BJ (cell line): Measurements from ENCODE around the gene HES1. TPM values are rescaled to one million over a fixed set of nuclear protein-coding genes. Genes with fewer than 3 reads are reported as not detected.

ENCODE experiments used
- CTCF ChIA-PET: fragments of 350-600 bp; formaldehyde crosslinking; extraction: SDS; loops from one replicate; lab custom pipeline; 2021; ENCODE audit warnings: antibody characterized with exemption, inconsistent platforms; lab: Yijun Ruan, JAX
- POLR2A ChIA-PET: fragments of 300-600 bp; sonication (Branson Sonifier 250); formaldehyde crosslinking; extraction: SDS; loops from one replicate; lab custom pipeline; 2021; ENCODE audit warnings: antibody characterized with exemption; lab: Charles Lee
- DNase-seq: peaks from one replicate; pipeline ENCODE4 v3.0.0-alpha.2; 2011; ENCODE audit warnings: low read depth
- H3K27me3 ChIP-seq: 2 replicates; pipeline ENCODE4 v1.6.0; 2011; ENCODE audit warnings: low read length; ENCODE audit not compliant: control insufficient read depth, insufficient read depth
- H3K36me3 ChIP-seq: 2 replicates; pipeline ENCODE4 v1.5.1; 2011; ENCODE audit warnings: low read length; ENCODE audit not compliant: control insufficient read depth, insufficient read depth
- H3K4me3 ChIP-seq: 2 replicates; pipeline ENCODE4 v1.5.1; 2011; ENCODE audit warnings: low read depth, mild to moderate bottlenecking, control low read depth, low read length
- polyA plus RNA-seq: library from polyadenylated mRNA; depleted of rRNA; stranded (reverse); fragments of >200 nt; gene quantifications from 2 replicates; pipeline ENCODE4 v1.2.3, GENCODE V29; 2011
- TF ChIP-seq, protein P1 (sequence below): IDR thresholded peaks from 2 replicates; pipeline ENCODE4 v1.5.1; 2011; ENCODE audit warnings: low read depth, mild to moderate bottlenecking, control low read depth, inconsistent platforms, low read length, moderate library complexity; ENCODE audit not compliant: insufficient read depth

The HES1 gene
- polyA plus RNA-seq, 1 experiment = 16.2 TPM

DNA sequence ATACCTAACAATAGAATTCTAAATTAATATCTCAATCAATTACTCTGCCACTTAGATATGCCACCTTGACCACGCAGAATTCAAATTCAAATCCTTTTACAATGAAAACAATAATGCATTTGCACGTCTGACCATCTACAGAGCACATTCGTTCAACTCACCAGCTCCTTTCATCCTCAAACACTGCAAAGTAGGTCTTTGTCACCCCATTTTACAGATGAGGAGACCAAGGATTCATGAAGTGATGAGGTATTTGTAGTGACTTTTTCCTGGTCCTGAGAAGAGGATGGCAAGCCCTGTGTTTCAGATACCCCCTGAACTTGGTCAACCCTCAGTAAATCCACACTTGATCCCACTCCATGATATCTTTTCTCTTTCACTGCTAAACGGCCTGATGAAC is 42.2 kb downstream of the HES1 start:
- Histone ChIP-seq H3K36me3 (no peaks in the 10 kb centered on the region), H3K27me3 (peaks cover 7% of the 10 kb centered on the region), H3K4me3 (no peak overlapping the region)
- ChIA-PET CTCF (no interaction called here), POLR2A (no interaction called here)
- TF ChIP-seq, protein P1, sequence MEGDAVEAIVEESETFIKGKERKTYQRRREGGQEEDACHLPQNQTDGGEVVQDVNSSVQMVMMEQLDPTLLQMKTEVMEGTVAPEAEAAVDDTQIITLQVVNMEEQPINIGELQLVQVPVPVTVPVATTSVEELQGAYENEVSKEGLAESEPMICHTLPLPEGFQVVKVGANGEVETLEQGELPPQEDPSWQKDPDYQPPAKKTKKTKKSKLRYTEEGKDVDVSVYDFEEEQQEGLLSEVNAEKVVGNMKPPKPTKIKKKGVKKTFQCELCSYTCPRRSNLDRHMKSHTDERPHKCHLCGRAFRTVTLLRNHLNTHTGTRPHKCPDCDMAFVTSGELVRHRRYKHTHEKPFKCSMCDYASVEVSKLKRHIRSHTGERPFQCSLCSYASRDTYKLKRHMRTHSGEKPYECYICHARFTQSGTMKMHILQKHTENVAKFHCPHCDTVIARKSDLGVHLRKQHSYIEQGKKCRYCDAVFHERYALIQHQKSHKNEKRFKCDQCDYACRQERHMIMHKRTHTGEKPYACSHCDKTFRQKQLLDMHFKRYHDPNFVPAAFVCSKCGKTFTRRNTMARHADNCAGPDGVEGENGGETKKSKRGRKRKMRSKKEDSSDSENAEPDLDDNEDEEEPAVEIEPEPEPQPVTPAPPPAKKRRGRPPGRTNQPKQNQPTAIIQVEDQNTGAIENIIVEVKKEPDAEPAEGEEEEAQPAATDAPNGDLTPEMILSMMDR = no peak
- no peak for DNase-seq

DNA sequence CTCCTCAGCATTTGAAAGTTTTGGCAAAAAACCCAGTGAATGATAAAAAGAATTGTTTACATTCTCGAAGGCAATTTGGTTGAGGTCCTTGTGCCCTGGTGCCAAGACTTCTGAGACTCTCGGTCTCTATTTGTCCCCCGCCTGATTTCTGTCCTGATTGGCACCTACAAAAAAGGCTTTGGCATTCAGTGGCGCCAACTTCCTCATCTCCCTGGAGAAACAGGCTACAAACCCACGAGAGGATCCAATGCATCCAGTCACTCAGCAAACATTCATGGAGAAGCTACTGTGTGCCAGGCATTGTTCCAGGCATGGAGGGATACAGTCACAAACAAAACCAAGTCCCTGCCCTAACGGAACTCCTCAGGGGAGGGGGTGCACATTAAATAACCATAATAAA is 42.7 kb downstream of the HES1 start:
- TF ChIP-seq, protein P1 = no peak
- CTCF ChIA-PET = no interaction called here
- no peak overlapping the region for H3K4me3 ChIP-seq
- no peak for DNase-seq
- H3K27me3 ChIP-seq = peaks cover 7% of the 10 kb centered on the region
- no peaks in the 10 kb centered on the region for H3K36me3 ChIP-seq
- POLR2A ChIA-PET = no interaction called here

DNA sequence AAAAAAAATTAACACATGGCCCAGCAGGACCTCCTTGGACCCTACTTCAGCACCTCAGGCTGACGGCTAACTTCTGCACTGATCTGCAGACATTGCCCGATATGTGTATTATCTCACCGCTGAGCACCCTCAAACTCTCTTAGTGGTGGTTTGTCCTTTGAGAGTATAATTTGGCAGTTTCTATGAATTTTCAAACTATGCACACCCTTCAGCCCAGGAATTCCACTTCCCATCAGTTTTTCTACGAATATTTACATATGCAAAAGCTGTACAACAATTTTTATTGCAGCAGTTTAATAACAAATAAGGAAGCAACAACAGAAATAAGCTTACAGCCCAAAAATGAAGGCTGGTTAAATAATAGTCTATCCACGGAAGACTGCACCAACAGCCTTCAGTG is 44.6 kb downstream of the HES1 start:
- DNase-seq = no peak
- Histone ChIP-seq H3K27me3 (peaks cover 7% of the 10 kb centered on the region), H3K36me3 (no peaks in the 10 kb centered on the region), H3K4me3 (no peak overlapping the region)
- TF ChIP-seq, protein P1 = no peak
- ChIA-PET POLR2A (no interaction called here), CTCF (no interaction called here)

DNA sequence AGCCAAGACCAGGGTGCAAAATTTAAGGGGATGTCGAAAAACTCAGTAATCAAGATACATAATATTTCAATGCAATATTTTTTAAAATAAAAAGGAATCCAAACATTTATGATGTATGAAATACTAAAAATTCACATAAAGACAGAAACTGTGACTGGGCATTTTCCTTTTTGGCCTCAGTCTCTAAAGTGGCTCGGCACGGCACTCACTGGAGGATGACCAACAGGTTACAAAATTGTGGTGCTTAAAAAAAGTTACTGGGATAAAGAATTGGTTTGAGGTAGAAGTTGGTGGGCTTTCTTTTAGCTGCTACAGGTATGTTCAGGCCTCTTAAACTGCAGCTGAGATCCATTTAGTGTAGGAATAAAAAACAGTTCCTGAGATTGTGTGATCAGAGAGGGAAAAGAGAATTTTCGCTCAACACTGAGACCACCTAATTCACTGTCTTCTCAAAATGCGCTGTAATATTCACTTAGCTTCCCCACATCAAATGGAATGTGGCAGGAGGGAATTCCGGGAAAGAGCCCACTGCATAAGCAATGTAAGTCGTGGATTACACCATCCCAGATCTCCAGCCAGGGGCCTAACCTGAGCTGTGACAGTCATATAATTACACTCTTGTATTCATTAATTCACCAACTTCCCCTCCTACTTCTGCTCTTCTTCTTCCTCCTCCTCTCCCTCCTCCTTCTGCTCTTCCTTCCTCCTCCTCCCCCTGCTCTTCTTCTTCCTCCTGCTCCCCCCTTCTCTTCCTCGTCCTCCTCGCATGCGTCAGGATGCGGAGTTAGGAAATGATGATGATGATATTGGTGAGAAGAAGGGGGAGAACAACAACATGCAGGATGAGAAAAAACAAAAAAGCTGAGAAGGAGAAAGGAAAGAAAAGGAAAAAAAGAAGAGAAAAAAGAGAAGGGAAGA is 45.9 kb downstream of the HES1 start:
- POLR2A ChIA-PET = no interaction called here
- H3K4me3 ChIP-seq = no peak overlapping the region
- TF ChIP-seq, protein P1 = no peak
- H3K36me3 ChIP-seq = no peaks in the 10 kb centered on the region
- peaks cover 7% of the 10 kb centered on the region for H3K27me3 ChIP-seq
- CTCF ChIA-PET = no interaction called here
- DNase-seq = no peak

DNA sequence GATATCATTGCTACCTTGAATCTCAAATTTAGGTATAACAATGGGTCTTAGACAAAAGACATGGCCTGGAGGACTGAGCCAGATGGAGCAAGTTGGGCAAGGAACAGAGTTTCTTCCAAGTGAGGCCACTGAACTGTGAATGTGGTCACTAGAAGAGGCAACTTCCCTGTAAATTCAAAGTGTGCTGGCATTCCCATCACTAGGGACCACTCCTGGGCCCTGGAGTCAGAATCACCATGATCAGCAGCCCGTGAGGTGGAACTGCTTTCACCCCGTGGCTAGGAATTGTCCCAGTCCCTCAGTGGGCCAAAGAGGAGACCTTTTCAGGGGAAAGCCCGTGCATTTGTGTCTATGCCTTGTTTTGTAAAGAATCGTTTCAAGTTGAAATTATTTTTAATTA is 47.3 kb downstream of the HES1 start:
- TF ChIP-seq, protein P1 = no peak
- no peak for DNase-seq
- Histone ChIP-seq H3K36me3 (no peaks in the 10 kb centered on the region), H3K27me3 (no peaks in the 10 kb centered on the region; the same call in 1 of the 2 replicates), H3K4me3 (no peak overlapping the region)
- POLR2A ChIA-PET = no interaction called here
- CTCF ChIA-PET = interaction anchor here (1.1 kb wide), 1 partner anchor 8 kb away, joined by 3 read pairs; no protein-coding TSS in a partner anchor
